ENCODE measurements around the gene SMPDL3A. TPM values are rescaled to one million over a fixed set of nuclear protein-coding genes. Genes with fewer than 3 reads are reported as not detected.
A peak's percentile ranks its signal among the peaks of the same experiment; 100 is the strongest.

Gene SMPDL3A
- polyA plus RNA-seq, 3 donors = 13.0 to 14.7 (median 14.0) TPM

DNA sequence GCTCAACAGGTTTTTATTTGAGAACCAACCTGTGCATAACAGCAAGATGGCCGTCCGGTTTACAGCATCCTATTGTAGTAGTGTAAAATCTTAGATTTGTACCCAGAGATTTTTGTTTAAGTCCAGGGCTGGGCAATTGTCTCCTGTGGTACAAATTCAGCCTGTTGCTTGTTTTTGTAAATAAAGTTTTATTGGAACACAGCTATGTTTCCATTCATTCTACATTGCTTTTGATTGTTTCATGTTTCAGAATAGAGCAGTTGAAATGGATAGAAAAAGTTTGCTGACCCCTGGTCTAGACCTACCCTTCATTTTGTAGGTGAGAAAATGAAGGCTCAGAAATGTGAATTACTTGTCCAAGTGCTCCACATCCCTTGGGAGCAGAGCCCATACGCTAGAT is 8.5 kb downstream of the SMPDL3A start:
- DNase-seq (ENCODE audit: extremely low read depth in 1 of 11, low read depth in 9 of 11, low spot score in 4 of 11) = no peak

DNA sequence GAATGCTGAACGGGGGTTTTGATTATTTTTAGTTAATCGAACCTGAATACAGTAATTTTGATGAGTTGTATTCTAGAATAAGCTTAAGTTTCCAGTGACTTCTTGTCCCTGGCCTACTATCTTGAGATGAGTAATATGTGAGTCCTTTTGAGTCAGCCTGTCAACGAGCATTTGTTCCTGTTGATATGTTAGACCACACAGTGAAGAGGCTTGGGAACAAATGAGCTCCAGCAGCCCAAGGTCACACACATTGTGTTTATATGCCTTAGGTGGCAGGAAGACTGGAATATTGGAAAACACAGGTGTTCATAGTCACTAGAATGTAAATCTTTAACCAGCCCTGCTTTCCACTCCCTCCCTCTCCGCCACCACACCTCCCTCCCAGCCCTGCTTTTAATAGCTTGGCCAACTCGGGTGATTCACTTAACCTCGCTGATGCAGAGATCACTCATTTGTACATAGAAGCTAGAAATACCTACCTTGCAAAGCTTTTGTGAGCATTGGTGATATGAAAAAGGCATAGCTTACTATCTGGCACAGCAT is 9.1 kb downstream of the SMPDL3A start:
- DNase-seq (ENCODE audit: extremely low read depth in 1 of 11, low read depth in 9 of 11, low spot score in 4 of 11) = no peak

DNA sequence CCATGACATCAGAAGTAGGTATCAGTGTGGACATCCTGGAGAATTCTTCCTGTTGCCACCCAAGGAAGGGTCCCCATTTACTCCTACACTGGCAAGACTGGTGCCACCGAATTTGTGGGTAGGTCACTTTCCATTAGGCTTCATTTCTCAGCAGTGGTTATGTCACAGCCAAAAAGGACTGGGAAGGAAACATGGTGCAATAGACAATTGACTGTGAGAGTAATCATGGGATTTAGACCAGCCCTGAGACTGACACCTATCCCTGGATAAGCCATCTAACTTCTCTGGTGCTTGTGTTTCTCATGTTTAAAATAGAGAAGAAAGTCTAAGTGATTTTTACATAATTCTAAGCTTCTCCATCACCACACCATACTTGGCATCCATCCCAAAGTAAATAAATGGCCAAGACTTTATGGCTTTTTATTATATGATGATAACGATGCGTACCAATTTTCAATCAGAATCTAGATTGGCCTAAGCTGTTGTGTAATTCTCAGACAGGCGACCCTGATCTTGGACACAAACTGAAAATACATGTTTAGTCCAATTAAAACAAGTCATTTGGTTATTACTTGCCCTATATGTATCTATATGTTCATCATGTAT is 10.2 kb downstream of the SMPDL3A start:
- DNase-seq (ENCODE audit: extremely low read depth in 1 of 11, low read depth in 9 of 11, low spot score in 4 of 11) = no peak

GRCh38 chr6:122799916-122800686 is 11.0 kb downstream of the SMPDL3A start:
- no peak for DNase-seq (ENCODE audit: extremely low read depth in 1 of 11, low read depth in 9 of 11, low spot score in 4 of 11)

- DNase-seq (ENCODE audit: extremely low read depth in 1 of 11, low read depth in 9 of 11, low spot score in 4 of 11) = no peak
Measured at GRCh38 chr6:122800906-122801305, 11.8 kb downstream of the SMPDL3A start.

- no peak for DNase-seq (ENCODE audit: extremely low read depth in 1 of 11, low read depth in 9 of 11, low spot score in 4 of 11)
Measured at GRCh38 chr6:122801397-122801796, 12.3 kb downstream of the SMPDL3A start.

GRCh38 chr6:122803171-122803661 is 14.2 kb downstream of the SMPDL3A start:
- no peak for DNase-seq (ENCODE audit: extremely low read depth in 1 of 11, low read depth in 9 of 11, low spot score in 4 of 11)

DNA sequence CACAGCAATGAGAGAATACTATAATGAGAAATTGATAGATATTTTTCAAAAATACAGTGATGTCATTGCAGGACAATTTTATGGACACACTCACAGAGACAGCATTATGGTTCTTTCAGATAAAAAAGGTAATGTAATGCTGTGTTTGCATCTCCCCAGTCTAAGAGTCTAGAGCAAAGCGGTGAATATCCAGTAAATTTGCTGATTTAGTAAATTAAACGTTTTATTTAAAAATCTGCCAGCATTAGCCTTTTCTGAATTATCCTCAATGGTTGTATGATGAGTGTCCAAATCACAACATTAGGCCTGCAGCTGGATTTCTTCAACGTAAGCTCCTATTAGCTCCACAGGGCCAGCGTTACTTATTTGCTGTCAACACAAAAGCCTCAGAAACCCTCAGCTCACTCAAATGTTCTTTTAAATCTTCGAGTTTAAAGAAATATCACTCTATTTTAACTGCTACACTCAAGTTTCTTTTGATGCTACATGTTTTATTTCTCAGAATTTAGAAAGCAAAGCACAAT is 16.0 kb downstream of the SMPDL3A start:
- peak in 2 of 11 donors; percentile 14 to 42 for DNase-seq (ENCODE audit: extremely low read depth in 1 of 11, low read depth in 9 of 11, low spot score in 4 of 11)

DNA sequence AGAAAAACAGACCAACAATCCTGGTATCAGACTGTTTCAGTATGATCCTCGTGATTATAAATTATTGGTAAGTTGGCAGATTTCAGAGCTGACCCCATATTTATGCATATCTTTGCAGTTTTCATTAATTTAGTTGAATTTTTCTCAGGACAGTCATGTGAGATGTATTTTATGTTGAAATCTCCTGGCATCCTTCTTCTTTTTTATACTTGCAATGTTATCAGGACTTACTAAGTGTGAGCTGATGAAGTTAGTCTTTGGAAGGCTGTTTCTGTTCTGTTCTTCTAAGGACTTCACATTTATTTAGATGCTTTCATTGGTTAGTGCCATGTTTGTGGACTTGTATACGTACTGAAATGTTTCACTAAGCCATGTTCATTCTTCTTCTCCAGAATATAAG is 17.2 kb downstream of the SMPDL3A start:
- no peak for DNase-seq (ENCODE audit: extremely low read depth in 1 of 11, low read depth in 9 of 11, low spot score in 4 of 11)

DNA sequence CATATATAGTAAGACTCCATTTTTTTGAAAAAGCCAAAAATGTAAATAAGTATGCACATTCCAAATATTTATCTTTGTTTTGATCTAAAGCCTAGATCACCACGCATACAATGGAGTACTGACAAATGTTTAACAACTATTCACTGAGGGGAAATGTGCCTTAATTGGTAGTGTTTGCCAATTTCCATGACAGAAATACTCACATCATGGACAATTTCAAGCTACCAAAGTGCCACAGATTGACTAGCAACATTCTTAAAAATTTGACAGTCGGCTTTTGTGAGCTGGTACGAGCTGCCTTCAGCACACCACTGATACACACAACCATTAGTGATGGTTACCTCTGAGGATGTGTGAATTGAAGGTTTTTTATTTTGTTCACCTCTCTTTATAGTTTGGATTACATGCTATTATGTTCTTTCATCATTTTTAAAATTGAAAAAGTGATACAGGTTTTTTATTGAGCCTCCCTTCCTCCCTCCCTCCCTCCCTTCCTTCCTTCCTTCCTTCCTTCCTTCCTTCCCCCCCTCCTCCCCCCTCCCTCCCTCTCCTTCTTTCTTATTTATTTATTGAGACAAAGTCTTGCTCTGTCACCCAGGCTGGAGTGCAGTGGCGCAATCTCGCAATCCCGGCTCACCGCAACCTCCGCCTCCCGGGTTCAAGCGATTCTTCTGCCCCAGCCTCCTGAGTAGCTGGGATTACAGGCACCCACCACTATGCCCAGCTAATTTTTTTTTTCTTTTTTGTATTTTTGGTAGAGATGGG is 19.2 kb downstream of the SMPDL3A start:
- no peak for DNase-seq (ENCODE audit: extremely low read depth in 1 of 11, low read depth in 9 of 11, low spot score in 4 of 11)

- DNase-seq (ENCODE audit: extremely low read depth in 1 of 11, low read depth in 9 of 11, low spot score in 4 of 11) = no peak
Measured at GRCh38 chr6:122809001-122809400, 19.9 kb downstream of the SMPDL3A start.

- DNase-seq (ENCODE audit: extremely low read depth in 1 of 11, low read depth in 9 of 11, low spot score in 4 of 11) = no peak
Measured at GRCh38 chr6:122809691-122810090, 20.6 kb downstream of the SMPDL3A start.

- DNase-seq (ENCODE audit: extremely low read depth in 1 of 11, low read depth in 9 of 11, low spot score in 4 of 11) = no peak
Measured at GRCh38 chr6:122810189-122810588, 21.1 kb downstream of the SMPDL3A start.

DNA sequence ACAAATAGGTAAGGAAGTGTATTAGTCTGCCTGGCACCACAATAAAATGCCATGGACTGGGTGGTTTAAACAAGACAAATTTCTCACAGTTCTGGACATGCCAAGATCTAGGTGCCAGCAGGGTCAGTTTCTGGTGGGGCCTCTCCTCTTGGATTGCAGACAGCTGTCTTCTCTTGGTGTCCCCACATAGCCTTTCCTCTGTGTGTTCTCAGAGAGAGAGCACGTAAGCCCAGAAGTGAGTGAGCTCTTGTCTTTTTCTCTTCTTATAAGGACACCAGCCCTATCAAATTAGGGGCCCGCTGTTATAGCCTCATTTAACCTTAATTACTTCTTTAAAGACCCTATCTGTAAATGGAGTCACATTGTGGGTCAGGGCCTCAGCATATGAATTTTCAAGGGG is 28.3 kb downstream of the SMPDL3A start:
- DNase-seq (ENCODE audit: extremely low read depth in 1 of 11, low read depth in 9 of 11, low spot score in 4 of 11) = no peak

- no peak for DNase-seq (ENCODE audit: extremely low read depth in 1 of 11, low read depth in 9 of 11, low spot score in 4 of 11)
Measured at GRCh38 chr6:122817766-122818165, 28.7 kb downstream of the SMPDL3A start.

GRCh38 chr6:122818866-122819265 is 29.8 kb downstream of the SMPDL3A start:
- DNase-seq (ENCODE audit: extremely low read depth in 1 of 11, low read depth in 9 of 11, low spot score in 4 of 11) = no peak

DNA sequence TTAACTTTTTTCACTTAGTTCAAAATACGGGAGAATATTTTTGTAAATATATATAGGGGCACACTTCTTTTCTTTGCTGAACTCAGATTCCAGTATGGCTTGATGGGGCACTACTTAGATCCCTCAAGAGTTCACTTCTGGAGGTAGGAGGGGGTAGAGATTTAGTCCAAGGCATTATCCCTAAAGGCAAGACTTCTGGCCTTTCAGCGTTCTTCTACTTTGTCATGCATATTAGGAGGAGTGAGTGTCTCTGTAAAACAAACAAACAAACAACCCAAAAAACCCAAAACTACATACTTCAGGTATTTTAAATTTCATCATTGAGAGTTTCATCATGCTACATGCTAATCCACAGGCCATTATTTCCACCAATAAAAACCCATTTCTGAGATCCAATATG is 32.0 kb downstream of the SMPDL3A start:
- no peak for DNase-seq (ENCODE audit: extremely low read depth in 1 of 11, low read depth in 9 of 11, low spot score in 4 of 11)

GRCh38 chr6:122825163-122825562 is 36.1 kb downstream of the SMPDL3A start:
- no peak for DNase-seq (ENCODE audit: extremely low read depth in 1 of 11, low read depth in 9 of 11, low spot score in 4 of 11)

DNA sequence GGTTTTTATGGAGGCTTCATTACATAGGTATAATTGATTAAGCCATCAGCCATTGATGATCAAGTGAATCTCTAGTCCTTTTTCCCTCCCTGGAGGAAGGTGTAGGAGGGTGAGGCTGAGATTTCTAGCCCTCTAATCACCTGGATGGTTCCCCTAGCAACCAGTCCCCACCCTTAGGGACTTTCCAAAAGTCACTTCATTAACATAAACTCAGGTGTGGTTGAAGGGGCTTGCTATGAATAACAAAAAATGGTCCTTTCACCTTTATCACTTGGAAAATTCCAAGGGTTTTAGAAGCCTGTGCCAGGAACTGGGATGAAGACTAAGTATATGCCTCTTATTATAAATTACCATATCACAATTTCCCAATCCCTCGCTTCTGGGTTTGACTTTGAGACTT is 40.4 kb downstream of the SMPDL3A start:
- DNase-seq (ENCODE audit: extremely low read depth in 1 of 11, low read depth in 9 of 11, low spot score in 4 of 11) = no peak
